K562 (cell line): ENCODE data around the gene TNRC6B. TPM values are rescaled to one million over a fixed set of nuclear protein-coding genes. Genes with fewer than 3 reads are reported as not detected.

ENCODE experiments used
- ARID2 ChIP-seq: fragments of 450-650 bp; IDR thresholded peaks from 2 replicates; pipeline ENCODE4 v1.6.1; 2017; ENCODE audit warnings: antibody characterized with exemption, mild to moderate bottlenecking
- BRF2 ChIP-seq: IDR thresholded peaks from 3 replicates; pipeline ENCODE4 v1.6.1; 2011; ENCODE audit warnings: borderline replicate concordance, mild to moderate bottlenecking; ENCODE audit not compliant: insufficient read length, insufficient read depth
- CSDE1 ChIP-seq, 2 experiments: fragments of 450-650 bp; IDR thresholded peaks; 2 replicates each; pipeline ENCODE4 v1.6.1; 2016; ENCODE audit warnings: mild to moderate bottlenecking in 1 of 2
- CXXC5 ChIP-seq: fragments of 250-450 bp; sonication (Bioruptor Pico); IDR thresholded peaks from 2 replicates; pipeline ENCODE4 v1.8.0; 2022; ENCODE audit warnings: inconsistent platforms, mild to moderate bottlenecking, moderate library complexity
- EP400 ChIP-seq: fragments of 450-650 bp; IDR thresholded peaks from 2 replicates; pipeline ENCODE4 v1.6.1; 2017; ENCODE audit warnings: antibody characterized with exemption, mild to moderate bottlenecking, moderate library complexity
- FOXJ3 ChIP-seq: sonication (generic); formaldehyde crosslinking; IDR thresholded peaks from 2 replicates; pipeline ENCODE4 v1.4.0; 2020; ENCODE audit warnings: mild to moderate bottlenecking, missing genetic modification reagents
- HDAC2 ChIP-seq: fragments of 450-650 bp; IDR thresholded peaks from 2 replicates; pipeline ENCODE4 v1.6.1; 2016; ENCODE audit warnings: mild to moderate bottlenecking
- MTA3 ChIP-seq: fragments of 450-650 bp; formaldehyde crosslinking; IDR thresholded peaks from 2 replicates; pipeline ENCODE4 v1.6.1; 2017; ENCODE audit warnings: mild to moderate bottlenecking, borderline replicate concordance
- NFE2L1 ChIP-seq: fragments of 450-650 bp; IDR thresholded peaks from 2 replicates; pipeline ENCODE4 v1.6.1; 2016; ENCODE audit warnings: missing genetic modification characterization, low read depth, mild to moderate bottlenecking, missing compliant biosample characterization, moderate library complexity, borderline replicate concordance
- PATZ1 ChIP-seq: fragments of 250-450 bp; sonication (Bioruptor Pico); IDR thresholded peaks from 2 replicates; pipeline ENCODE4 v1.5.0; 2020; ENCODE audit warnings: mild to moderate bottlenecking, borderline replicate concordance
- RBM17 ChIP-seq: fragments of 200-400 bp; formaldehyde crosslinking; IDR thresholded peaks from 2 replicates; pipeline ENCODE4 v1.6.1; 2017; ENCODE audit warnings: low read depth, mild to moderate bottlenecking, low read length, borderline replicate concordance
- RBM39 ChIP-seq: fragments of 200-400 bp; formaldehyde crosslinking; optimal IDR thresholded peaks from 2 replicates; pipeline ENCODE3; 2018; ENCODE audit warnings: low read depth, low read length
- RFX1 ChIP-seq: fragments of 450-650 bp; IDR thresholded peaks from 2 replicates; pipeline ENCODE4 v1.6.1; 2016; ENCODE audit warnings: mild to moderate bottlenecking, moderate library complexity
- ZMIZ1 ChIP-seq, 2 experiments: fragments of 150-350 bp in 1 of 2; IDR thresholded peaks; 2 replicates each; pipeline ENCODE4 v1.6.1; 2012 to 2016; ENCODE audit warnings: low read depth in 2 of 2, low read length in 2 of 2, mild to moderate bottlenecking in 1 of 2, moderate library complexity in 1 of 2
- ZNF707 ChIP-seq: fragments of 250-450 bp; sonication (Bioruptor Pico); conservative IDR thresholded peaks from 2 replicates; pipeline ENCODE4 v1.8.0; 2022; ENCODE audit warnings: inconsistent platforms, mild to moderate bottlenecking, moderate library complexity
- ZNF75A ChIP-seq: fragments of 450-650 bp; formaldehyde crosslinking; IDR thresholded peaks from 2 replicates; pipeline ENCODE4 v1.4.0; 2020; ENCODE audit warnings: mild to moderate bottlenecking
- polyA plus RNA-seq, 8 experiments: library from polyadenylated mRNA; depleted of rRNA in 4 of 8; stranded (reverse) in 5 of 8; unstranded in 3 of 8; fragments of >200 nt; fragmentation: Nextera tagmentation in 2 of 8; fragmentation: Illumina TruSeq in 1 of 8; extraction: Ambion mirVana in 2 of 8; extraction: Trizol in 1 of 8; gene quantifications; 2 replicates each; pipeline versions ENCODE4 v1.2.1 to v1.2.3, GENCODE V29; 2011 to 2014; ENCODE audit warnings: inconsistent platforms in 1 of 8, missing spikeins in 1 of 8
- total RNA-seq, 7 experiments: library from RNA; depleted of rRNA in 6 of 7; stranded (reverse); fragments of >200 nt in 6 of 7; fragmentation: Illumina TruSeq in 2 of 7; extraction: Trizol in 2 of 7; gene quantifications; 2 replicates each; pipeline versions ENCODE4 v1.2.1 to v1.2.3, GENCODE V29; 2011 to 2021; ENCODE audit warnings: low replicate concordance in 1 of 7

TNRC6B gene
- total and polyA plus RNA-seq, 9 of the 15 experiments (the other 6 are each of a cell fraction or from before 2014, with no cell fraction given) = 0.96 to 18.8 (median 10.8) TPM

- no peak for TF ChIP-seq ZMIZ1 (IDR thresholded peaks at IDR 0.05; ENCODE audit: low read depth in 2 of 2, low read length in 2 of 2)
- TF ChIP-seq PATZ1 (CRISPR knock-in tag) = no peak
- TF ChIP-seq RFX1 = no peak
- TF ChIP-seq ZNF707 (CRISPR knock-in tag) = no peak
- 0 out of 2 replicates have a peak, but pooled peaks have one; percentile 33 for TF ChIP-seq CXXC5
- no peak for TF ChIP-seq RBM17
- TF ChIP-seq MTA3 = no peak; the same call in 1 of the 2 replicates
- no peak for TF ChIP-seq BRF2
- TF ChIP-seq NFE2L1 (tag) = no peak
- no peak for TF ChIP-seq HDAC2
- no peak for TF ChIP-seq CSDE1 (IDR thresholded peaks at IDR 0.05)
- TF ChIP-seq ZNF75A (CRISPR knock-in tag) = no peak
- no peak for TF ChIP-seq RBM39
- TF ChIP-seq ARID2 = no peak
- no peak for TF ChIP-seq FOXJ3
- peak; percentile 45 for TF ChIP-seq EP400
Measured at GRCh38 chr22:40156001-40156516, 21.7 kb upstream of the TNRC6B start (continued).
